GM18505 (cell line): ENCODE results near the gene PPDPF.

Experiments used
- ATAC-seq: cut with Tn5 transposase; IDR thresholded peaks from one replicate; pipeline ENCODE4 v1.9.1; 2021; ENCODE audit not compliant: unreplicated experiment
- POLR2A ChIP-seq: IDR thresholded peaks from 4 replicates; pipeline ENCODE4 v1.6.1; 2011; ENCODE audit warnings: borderline replicate concordance; ENCODE audit not compliant: insufficient read depth, insufficient read length; ENCODE audit errors: extremely low read depth

The PPDPF gene

DNA sequence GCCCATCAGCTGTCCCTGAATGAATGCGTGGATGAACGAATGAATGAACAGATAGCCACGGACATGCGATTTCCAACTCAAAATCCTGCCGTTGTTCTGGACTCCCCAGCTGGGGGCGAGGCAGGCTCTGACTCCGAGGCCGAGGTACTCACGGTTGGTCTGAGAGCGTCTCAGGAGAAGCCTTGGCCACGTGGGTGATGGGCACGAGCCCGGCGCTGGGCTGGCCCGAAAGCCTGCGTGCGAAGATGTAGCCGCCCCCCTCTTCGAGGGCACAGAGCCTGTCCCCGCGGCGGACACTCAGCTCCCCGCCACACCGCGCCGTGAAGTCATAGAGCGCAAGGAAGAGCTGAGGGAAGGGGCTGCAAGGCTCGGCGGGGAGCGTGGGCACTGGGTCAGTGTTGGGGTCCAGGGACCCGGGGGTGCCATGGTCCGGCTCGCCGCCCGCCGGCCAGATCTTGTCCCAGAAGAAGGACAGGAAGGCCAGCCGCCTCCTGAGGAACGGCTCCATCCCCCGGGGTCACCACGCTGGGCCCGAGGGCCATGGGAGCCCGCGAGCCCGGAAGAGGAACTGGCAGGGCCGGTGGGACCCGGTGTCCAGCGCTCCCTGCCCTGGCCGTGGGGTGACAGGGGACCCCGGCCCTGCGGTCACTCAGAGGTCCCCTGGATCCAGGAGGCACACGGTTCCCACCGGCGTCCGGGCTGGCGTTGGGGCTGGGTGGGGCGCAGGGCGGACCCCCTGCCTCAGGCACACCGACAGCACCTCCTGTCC lies 26.6 kb downstream of the PPDPF start:
- no peak for TF ChIP-seq POLR2A
- no peak for ATAC-seq

DNA sequence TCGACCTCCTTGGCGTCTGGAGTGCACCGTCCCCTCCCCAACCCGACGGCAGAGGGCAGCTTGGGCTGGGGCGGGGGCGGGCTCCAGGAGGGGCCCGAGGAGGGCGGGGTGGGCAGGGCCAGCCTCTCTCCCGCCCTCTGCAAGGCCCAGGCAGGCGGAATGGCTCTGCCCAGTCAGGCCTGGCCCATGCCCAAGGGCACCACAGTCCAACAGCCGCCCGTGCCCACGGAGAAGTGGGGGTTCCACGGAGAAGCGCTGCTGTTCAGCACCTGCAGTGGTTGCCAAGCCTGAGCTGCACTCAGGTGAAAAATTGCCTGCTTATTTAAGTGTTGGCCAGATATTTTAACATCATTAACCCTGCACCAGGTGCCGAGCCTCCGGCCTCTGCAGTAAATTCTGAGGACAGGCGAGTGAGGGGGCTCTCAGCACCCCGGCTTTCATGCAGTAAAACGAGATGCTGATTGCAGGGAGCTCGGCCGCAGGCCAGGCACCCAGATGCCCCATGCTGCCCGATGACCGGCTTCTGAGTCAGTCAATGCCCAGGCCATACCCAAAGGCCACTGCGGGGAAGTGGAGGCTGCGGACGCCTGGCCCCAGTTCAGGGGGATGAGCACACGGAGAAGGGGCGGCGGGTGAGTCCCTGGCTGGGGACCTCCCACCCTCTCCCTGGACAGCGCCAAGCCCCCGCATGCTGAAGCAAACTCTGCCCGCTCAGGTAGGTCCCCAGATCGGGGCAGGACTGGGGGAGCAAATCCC lies 27.3 kb downstream of the PPDPF start, which contains the start of gene SRMS:
SRMS (minus strand) TSS at position 25 of the 756 bp plus-strand sequence. CDS start 286 bp downstream, outside the sequence.
- no peak for ATAC-seq
- TF ChIP-seq POLR2A: no peak

DNA sequence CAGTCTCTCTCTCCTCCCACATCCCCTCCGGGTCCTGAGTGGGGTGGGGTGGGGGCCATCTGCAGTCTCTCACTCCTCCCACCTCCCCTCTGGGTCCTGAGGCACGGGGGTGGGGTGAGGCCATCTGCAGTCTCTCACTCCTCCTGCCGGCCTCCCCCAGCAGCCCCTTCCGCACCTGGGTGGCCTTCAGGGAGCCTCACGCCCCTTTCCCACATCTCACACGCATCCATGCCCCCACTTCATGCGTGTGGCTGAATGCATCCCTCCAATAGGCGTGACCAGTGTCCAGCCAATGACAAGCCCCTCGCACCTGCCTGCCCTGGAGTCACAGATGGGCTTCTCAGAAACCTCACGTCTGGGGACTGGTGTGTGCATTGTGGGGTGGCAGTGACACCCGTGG lies 28.0 kb downstream of the PPDPF start:
- TF ChIP-seq POLR2A: no peak
- ATAC-seq: no peak

DNA sequence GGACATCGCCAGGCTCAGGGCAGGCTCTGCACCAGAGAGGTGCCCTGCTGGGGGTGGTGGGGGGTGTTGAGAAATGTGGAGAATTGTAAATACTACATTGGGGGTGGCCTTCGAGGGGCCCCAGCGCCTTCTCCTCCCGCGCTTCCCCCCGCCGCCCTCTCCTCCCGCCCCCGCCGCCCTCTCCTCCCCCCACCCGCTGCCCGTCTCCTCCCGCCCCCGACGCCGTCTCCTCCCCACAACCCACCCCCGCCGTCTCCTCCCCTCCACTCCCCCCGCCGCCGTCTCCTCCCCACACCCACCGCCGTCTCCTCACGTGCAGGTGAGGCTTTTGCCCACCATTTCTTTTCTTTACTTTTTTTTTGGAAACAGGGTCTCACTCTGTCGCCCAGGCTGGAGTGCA lies 28.5 kb downstream of the PPDPF start:
- no peak for TF ChIP-seq POLR2A
- no peak for ATAC-seq

DNA sequence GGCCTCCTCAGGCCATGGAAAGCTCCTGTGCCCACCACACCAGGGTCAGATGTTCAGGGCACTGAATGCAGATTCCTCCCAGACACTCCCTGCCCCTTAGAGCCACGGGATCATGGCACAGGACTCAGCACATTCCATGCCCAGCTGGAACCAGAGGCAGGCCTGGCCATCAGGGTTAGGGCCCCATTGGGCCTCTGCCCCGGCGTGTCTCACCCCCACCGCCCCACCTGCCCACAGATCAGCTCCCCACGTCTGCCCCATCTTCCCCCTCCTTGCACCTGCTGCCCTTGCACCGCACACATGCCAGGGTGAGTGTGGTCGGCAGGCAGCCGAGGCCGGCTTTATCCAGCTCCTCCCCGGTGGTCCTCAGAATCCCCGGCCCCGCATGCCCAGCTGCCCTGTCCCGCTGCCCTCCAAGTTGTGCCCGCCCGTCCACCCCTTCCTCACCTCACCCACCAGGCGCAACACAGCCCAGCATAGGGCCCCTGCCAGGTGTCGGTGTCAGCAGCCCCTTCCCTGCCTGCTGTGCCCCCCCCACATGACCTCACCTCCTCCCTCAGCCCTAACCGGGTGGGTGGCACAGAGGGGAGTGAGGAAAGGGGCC lies 29.2 kb downstream of the PPDPF start:
- no peak for ATAC-seq
- no peak for TF ChIP-seq POLR2A

DNA sequence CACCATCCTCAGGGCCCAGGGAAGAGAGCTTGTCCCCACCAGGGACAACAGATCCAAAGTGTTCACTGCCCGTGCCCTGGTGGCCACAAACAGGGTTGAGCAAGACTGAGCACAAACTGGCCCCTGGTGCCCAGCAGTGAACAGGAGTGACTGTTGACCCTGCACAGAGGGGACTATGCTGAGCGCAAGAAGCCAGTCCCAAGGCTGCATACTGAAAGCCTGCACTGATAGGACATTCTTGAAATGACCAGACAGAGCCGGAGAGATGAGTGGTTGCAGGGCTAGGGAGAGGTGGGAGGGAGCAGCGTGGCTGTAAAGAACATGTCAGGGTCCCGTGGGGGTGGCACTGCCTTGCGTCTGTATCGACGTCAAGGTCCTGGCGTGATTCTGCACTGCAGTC lies 30.5 kb downstream of the PPDPF start:
- ATAC-seq: no peak
- TF ChIP-seq POLR2A: no peak

DNA sequence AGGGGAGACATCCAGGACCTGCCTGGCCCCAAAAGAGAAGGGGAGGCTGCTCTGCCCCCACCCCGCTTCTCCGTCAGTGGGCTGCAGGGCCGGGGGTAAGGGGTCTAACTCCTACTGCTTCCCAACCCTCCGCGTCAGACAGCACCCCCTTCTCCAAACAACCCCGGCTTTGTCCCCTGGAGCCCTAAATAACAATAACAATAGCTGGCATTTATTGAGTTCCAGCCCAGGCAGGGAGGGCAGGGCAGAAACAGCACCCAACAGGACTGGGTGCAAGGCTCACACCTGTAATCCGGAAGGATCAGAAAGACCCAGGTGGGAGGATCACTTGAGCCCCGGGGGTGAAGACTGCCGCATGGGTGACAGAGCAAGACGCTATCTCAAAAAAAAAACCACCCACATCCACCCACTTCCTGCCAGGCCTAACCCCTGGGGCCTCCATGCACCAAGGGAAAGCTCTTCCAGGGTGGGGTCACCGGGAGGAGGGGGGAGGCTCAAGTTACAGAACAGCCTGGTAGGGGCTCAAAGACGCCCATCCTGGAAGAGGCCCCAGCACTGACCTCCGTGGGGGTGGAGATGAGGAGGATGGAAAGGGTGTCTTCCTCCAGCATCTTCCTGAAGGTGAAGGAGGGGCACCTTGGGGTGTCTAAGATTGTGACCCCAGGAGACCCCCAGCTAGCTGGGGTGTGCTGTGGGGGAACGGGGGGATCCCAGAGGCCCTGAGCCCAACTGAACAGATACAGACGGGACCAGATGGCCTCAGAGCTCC lies 32.1 kb downstream of the PPDPF start:
- peak; percentile 32 for ATAC-seq
- peak; percentile 20 for TF ChIP-seq POLR2A

DNA sequence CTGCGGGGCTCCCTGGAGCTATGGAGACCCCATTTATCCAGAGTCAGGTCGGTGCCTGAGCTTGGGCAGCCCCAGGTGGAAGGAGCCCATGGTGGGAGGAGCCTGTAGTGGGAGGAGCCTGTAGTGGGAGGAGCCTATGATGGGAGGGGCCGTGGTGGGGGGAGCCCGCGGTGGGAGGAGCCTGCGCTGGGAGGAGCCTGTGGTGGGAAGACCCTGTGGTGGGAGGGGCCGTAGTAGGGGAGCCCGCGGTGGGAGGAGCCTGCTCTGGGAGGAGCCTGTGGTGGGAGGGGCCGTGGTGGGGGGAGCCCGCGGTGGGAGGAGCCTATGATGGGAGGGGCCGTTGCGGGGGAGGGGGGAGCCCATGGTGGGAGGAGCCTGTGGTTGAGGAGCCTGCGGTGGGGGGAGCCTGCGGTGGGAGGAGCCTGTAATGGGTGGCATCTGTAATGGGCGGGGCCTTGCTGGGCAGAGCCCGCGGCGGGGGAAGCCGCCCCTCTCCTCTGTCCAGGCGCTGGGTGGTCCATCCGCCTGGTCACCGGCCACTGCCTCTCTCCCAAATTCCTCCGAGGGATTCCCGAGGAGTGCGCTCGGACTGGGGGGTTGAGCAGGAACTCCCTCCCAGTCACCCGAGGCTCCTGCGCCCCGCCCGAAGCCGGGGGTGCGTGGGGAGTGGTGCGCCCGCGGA lies 32.8 kb downstream of the PPDPF start:
- TF ChIP-seq POLR2A: no peak
- peak; percentile 49 for ATAC-seq

DNA sequence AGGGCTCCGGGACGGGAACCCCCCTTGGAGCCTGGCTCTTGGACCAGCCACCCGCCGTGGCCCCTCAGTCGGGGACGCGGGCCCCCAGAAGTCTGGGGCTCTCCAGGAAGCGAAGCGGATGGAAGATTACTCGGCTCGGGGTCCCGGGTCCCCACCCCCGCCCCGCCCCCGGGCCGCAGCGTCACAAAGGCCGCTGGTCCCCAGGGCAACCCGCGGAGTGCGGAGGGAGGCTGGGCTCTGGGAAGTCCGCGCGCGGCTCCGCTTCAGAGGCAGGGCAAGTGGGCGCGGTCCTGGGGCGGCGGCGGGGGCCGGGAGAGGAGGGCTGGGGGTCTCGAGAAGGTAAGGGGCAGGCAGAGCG lies 33.3 kb downstream of the PPDPF start, which contains the start of gene FNDC11:
FNDC11 (plus strand) TSS at position 227 of the 358 bp plus-strand sequence. CDS start 1,505 bp downstream, outside the sequence.
- TF ChIP-seq POLR2A: no peak
- ATAC-seq: peak; percentile 26

DNA sequence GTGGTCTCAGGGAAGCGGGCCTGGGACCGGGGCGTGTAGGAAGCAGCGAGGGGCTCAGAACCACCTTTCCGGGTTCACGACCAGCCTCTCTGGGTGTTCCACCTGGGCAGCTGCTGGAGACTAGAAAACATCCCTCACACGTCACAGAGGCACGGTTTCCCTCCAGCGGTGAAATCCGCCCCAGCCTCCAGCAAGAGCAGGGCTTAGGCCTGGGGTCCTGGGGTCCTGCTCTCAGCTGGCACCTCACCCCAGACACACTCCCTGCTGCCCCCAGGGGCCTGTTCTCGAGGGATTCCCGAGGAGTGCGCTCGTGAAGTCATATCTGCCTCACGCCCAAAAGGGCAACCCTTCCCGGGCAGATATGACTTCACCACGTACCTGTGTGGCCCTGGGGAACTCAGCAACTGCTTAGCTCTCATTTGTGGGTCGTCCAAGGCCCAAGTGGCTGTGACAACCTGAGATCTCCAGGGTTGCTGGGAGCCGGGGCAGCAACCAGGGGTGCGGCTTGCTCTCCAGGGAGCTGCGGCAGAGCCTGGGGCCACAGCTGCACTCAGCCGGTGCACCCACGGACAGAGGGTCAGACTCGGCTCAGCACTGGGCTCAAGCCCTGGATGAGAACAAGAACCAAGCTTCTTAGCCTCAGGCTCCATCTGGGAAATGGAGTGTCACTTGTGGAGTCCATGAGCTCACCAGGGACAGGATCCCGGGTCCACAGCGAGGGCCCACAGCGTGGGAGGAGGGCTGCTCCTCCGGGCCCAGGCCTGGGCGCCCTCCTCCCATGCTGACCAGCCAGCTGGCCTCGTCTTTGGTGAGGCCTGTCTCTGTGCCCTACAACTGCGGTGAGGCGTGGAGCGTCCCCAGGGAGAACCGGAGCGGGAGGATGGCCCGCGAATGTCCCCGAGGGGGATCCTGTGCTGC lies 34.1 kb downstream of the PPDPF start:
- no peak for ATAC-seq
- no peak for TF ChIP-seq POLR2A

DNA sequence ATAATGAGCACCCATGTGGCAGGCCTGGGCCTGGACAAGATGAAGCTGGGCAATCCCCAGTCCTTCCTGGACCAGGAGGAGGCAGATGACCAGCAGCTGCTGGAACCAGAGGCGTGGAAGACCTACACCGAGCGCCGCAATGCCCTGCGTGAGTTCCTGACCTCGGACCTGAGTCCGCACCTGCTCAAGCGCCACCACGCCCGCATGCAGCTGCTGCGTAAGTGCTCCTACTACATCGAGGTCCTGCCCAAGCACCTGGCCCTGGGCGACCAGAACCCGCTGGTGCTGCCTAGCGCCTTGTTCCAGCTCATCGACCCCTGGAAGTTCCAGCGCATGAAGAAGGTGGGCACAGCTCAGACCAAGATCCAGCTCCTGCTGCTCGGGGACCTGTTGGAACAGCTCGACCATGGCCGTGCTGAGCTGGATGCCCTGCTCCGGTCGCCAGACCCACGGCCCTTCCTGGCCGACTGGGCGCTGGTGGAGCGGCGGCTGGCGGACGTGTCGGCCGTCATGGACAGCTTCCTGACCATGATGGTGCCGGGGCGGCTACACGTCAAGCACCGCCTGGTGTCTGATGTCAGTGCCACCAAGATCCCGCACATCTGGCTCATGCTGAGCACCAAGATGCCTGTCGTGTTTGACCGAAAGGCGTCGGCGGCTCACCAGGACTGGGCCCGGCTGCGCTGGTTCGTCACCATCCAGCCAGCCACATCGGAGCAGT lies 35.3 kb downstream of the PPDPF start:
- no peak for TF ChIP-seq POLR2A
- ATAC-seq: no peak

DNA sequence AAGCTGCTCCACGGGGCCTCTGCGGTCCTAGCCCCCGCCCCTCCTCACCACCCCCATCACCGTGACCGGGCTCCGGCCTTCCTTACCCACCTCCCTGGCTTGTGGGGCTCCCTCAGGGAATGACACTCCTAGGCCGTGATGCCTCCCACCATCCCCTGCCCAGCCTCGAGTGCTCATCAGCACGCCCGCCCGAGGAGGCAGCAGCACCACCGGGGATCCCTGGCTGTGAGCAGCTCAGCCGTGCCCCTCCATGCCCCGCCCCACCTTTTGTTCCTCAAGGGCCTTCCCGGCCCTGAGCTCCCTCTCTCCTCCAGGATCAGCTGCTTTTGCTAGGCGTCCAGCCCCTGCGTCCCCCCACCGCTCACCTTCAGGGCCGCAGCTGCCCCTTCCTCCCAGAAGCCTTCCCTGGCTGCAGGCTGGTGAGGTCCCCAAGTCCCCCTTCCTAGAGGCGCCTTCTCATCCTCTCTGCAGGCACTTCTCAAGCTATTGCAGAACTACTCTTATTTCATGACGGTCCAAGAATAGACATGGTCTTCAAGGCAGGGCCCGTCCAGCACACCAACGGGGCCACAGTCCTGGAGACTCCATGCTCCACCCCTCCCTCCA lies 36.4 kb downstream of the PPDPF start:
- no peak for TF ChIP-seq POLR2A
- ATAC-seq: no peak
